K562 (cell line): Measurements from ENCODE around the gene DYNLT4. TPM values are rescaled to one million over a fixed set of nuclear protein-coding genes. Genes with fewer than 3 reads are reported as not detected.

Experiments
- ARID3B ChIP-seq: fragments of 250-450 bp; sonication (Bioruptor Pico); IDR thresholded peaks from 2 replicates; pipeline ENCODE4 v1.4.0; 2020; ENCODE audit warnings: borderline replicate concordance
- C11orf30 ChIP-seq: fragments of 450-650 bp; IDR thresholded peaks from 2 replicates; pipeline ENCODE4 v1.6.1; 2016; ENCODE audit warnings: low read depth, mild to moderate bottlenecking
- CBFA2T2 ChIP-seq: fragments of 450-650 bp; conservative IDR thresholded peaks from 2 replicates; pipeline ENCODE4 v1.6.1; 2017; ENCODE audit warnings: mild to moderate bottlenecking
- DACH1 ChIP-seq: fragments of 450-650 bp; IDR thresholded peaks from 2 replicates; pipeline ENCODE4 v1.6.1; 2018; ENCODE audit not compliant: partially characterized antibody
- ETV6 ChIP-seq, 3 experiments: fragments of 150-350 bp in 1 of 3; sonication (generic) in 1 of 3; formaldehyde crosslinking in 1 of 3; IDR thresholded peaks; 2 replicates each; pipeline versions ENCODE4 v1.6.1 to v1.8.0; 2014 to 2022; ENCODE audit warnings: borderline replicate concordance in 2 of 3, low read depth in 2 of 3, antibody characterized with exemption in 1 of 3, low read length in 1 of 3, mild to moderate bottlenecking in 1 of 3, missing genetic modification reagents in 1 of 3
- GATA2 ChIP-seq: sonication (generic); formaldehyde crosslinking; IDR thresholded peaks from 2 replicates; pipeline ENCODE4 v1.4.0; 2020; ENCODE audit warnings: mild to moderate bottlenecking, missing genetic modification reagents
- HDAC3 ChIP-seq: fragments of 450-650 bp; IDR thresholded peaks from 2 replicates; pipeline ENCODE4 v1.6.1; 2018; ENCODE audit warnings: borderline replicate concordance, mild to moderate bottlenecking, moderate library complexity; ENCODE audit not compliant: partially characterized antibody
- JUND ChIP-seq, 2 experiments: IDR thresholded peaks; 2 replicates in 1 of 2; 3 replicates in 1 of 2; pipeline ENCODE4 v1.6.1; 2011; ENCODE audit warnings: borderline replicate concordance in 2 of 2, low read depth in 2 of 2, low read length in 2 of 2, improper control_type of control experiment in 1 of 2, missing biosample characterization in 1 of 2, missing genetic modification characterization in 1 of 2, missing genetic modification reagents in 1 of 2
- MAFF ChIP-seq: IDR thresholded peaks from 2 replicates; pipeline ENCODE4 v1.6.1; 2012; ENCODE audit warnings: low read length, improper control_type of control experiment
- MCM7 ChIP-seq, 2 experiments: fragments of 450-650 bp; IDR thresholded peaks; 2 replicates each; pipeline ENCODE4 v1.6.1; 2016 to 2018
- MITF ChIP-seq: IDR thresholded peaks from 2 replicates; pipeline ENCODE4 v1.6.1; 2014; ENCODE audit warnings: antibody characterized with exemption
- MTA2 ChIP-seq: fragments of 450-650 bp; IDR thresholded peaks from 2 replicates; pipeline ENCODE4 v1.6.1; 2016; ENCODE audit warnings: low read depth
- NFYB ChIP-seq: IDR thresholded peaks from 2 replicates; pipeline ENCODE4 v1.6.1; 2011; ENCODE audit warnings: mild to moderate bottlenecking, moderate library complexity; ENCODE audit not compliant: insufficient read length; ENCODE audit errors: extremely low read depth
- SMAD4 ChIP-seq: fragments of 250-450 bp; sonication (Bioruptor Pico); conservative IDR thresholded peaks from 2 replicates; pipeline ENCODE4 v1.8.0; 2021; ENCODE audit warnings: inconsistent platforms, mild to moderate bottlenecking, moderate library complexity
- SMARCE1 ChIP-seq: fragments of 450-650 bp; IDR thresholded peaks from 2 replicates; pipeline ENCODE4 v1.7.1; 2016; ENCODE audit warnings: mild to moderate bottlenecking
- SP1 ChIP-seq: sonication (generic); formaldehyde crosslinking; IDR thresholded peaks from 2 replicates; pipeline ENCODE4 v1.8.1; 2022; ENCODE audit warnings: mild to moderate bottlenecking, missing genetic modification reagents
- ZKSCAN1 ChIP-seq: fragments of 150-350 bp; IDR thresholded peaks from 2 replicates; pipeline ENCODE4 v1.6.1; 2016; ENCODE audit warnings: low read depth, low read length
- ZNF121 ChIP-seq: sonication (generic); formaldehyde crosslinking; conservative IDR thresholded peaks from 2 replicates; pipeline ENCODE4 v1.8.0; 2022; ENCODE audit warnings: missing genetic modification reagents
- ZNF609 ChIP-seq: sonication (generic); formaldehyde crosslinking; IDR thresholded peaks from 2 replicates; pipeline ENCODE4 v1.8.1; 2023; ENCODE audit warnings: missing genetic modification reagents, mild to moderate bottlenecking, borderline replicate concordance
- polyA plus RNA-seq, 8 experiments: library from polyadenylated mRNA; depleted of rRNA in 4 of 8; stranded (reverse) in 5 of 8; unstranded in 3 of 8; fragments of >200 nt; fragmentation: Nextera tagmentation in 2 of 8; fragmentation: Illumina TruSeq in 1 of 8; extraction: Ambion mirVana in 2 of 8; extraction: Trizol in 1 of 8; gene quantifications; 2 replicates each; pipeline versions ENCODE4 v1.2.1 to v1.2.3, GENCODE V29; 2011 to 2014; ENCODE audit warnings: inconsistent platforms in 1 of 8, missing spikeins in 1 of 8
- total RNA-seq, 7 experiments: library from RNA; depleted of rRNA in 6 of 7; stranded (reverse); fragments of >200 nt in 6 of 7; fragmentation: Illumina TruSeq in 2 of 7; extraction: Trizol in 2 of 7; gene quantifications; 2 replicates each; pipeline versions ENCODE4 v1.2.1 to v1.2.3, GENCODE V29; 2011 to 2021; ENCODE audit warnings: low replicate concordance in 1 of 7

DYNLT4 gene
- total and polyA plus RNA-seq, 9 of the 15 experiments (the other 6 are each of a cell fraction or from before 2014, with no cell fraction given) = 0.29 to 0.73 TPM; not detected in 7

- no peak for TF ChIP-seq ZNF609 (CRISPR knock-in tag)
- TF ChIP-seq C11orf30 = no peak
- no peak for TF ChIP-seq ARID3B (CRISPR knock-in tag)
- TF ChIP-seq HDAC3 = no peak
- TF ChIP-seq MCM7 (IDR thresholded peaks at IDR 0.05) = no peak
- TF ChIP-seq ZNF121 (CRISPR knock-in tag) = no peak
- TF ChIP-seq SP1 (CRISPR knock-in tag) = peak; percentile 71; the same call in 1 of the 2 replicates
- peak; percentile 51; the same call in 1 of the 2 replicates for TF ChIP-seq MTA2
- peak; percentile 79 for TF ChIP-seq GATA2 (CRISPR knock-in tag)
- no peak for TF ChIP-seq NFYB
- TF ChIP-seq SMARCE1 = 0 out of 2 replicates have a peak, but pooled peaks have one; percentile 53
- no peak for TF ChIP-seq ETV6 (IDR thresholded peaks at IDR 0.05; ENCODE audit: borderline replicate concordance in 1 of 2, low read depth in 2 of 2, low read length in 1 of 2)
- no peak for TF ChIP-seq ETV6 (CRISPR knock-in tag; IDR thresholded peaks at IDR 0.05; ENCODE audit: borderline replicate concordance)
- no peak for TF ChIP-seq MAFF
- TF ChIP-seq CBFA2T2 = peak; percentile 64
- TF ChIP-seq DACH1 = no peak
- TF ChIP-seq ZKSCAN1 = no peak
- 0 out of 2 replicates have a peak, but pooled peaks have one; percentile 12 for TF ChIP-seq MITF
- no peak; the same call in 1 of the 2 replicates for TF ChIP-seq JUND (IDR thresholded peaks at IDR 0.05; ENCODE audit: borderline replicate concordance, low read depth, low read length)
- no peak for TF ChIP-seq JUND (tag; IDR thresholded peaks at IDR 0.05; ENCODE audit: borderline replicate concordance, low read depth, low read length)
- TF ChIP-seq SMAD4 (CRISPR knock-in tag) = no peak; the same call in 1 of the 2 replicates
These were observed 5.5 kb downstream of the DYNLT4 start (continued) for GRCh38 chr1:44801491-44802305.
